GM20431 (cell line): ENCODE measurements around the gene FAF2.
"Not testable (repeated sequence)": the region's sequence is repeated elsewhere in the genome, so short reads cannot be mapped to it uniquely, and the experiment has no call there.

Experiments used
- in situ Hi-C: fragments of 300-500 bp; cut with MseI, MboI; formaldehyde crosslinking; loops from one replicate; pipeline ENCODE4 v1.15.0; 2020; ENCODE audit warnings: low sequenced_read_pairs; ENCODE audit not compliant: unreplicated experiment

The FAF2 gene, protein sequence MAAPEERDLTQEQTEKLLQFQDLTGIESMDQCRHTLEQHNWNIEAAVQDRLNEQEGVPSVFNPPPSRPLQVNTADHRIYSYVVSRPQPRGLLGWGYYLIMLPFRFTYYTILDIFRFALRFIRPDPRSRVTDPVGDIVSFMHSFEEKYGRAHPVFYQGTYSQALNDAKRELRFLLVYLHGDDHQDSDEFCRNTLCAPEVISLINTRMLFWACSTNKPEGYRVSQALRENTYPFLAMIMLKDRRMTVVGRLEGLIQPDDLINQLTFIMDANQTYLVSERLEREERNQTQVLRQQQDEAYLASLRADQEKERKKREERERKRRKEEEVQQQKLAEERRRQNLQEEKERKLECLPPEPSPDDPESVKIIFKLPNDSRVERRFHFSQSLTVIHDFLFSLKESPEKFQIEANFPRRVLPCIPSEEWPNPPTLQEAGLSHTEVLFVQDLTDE

DNA sequence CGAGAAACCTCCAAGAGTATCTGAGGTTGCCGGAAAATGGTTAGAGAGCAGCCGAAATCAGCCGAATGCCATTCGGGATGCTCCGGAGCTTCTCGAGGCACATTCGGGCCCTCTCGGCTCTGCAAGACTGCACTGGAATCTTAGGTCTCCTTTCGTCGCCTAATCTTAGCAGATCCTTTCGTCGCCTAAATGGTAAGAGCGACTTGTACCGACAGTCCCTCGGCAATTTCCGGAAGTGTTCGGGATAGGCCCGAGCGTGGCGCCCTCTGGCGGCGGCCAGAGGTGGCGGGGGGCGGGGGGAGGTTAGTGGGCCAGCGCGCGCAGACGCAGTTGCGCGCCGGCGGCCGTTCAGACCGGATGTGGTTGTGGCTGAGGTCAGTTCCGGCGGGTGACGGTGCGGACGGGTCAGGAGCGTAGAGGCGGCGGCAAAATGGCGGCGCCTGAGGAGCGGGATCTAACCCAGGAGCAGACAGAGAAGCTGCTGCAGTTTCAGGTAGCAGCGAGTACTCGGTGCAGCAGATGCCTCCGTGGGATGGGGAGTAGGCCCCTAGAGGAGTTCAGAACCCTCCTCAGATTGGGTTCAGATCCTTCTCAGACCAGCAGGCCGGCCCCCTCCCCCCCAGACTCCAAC, at the start of gene FAF2:
FAF2 (plus strand) TSS at position 408 of the 631 bp plus-strand sequence; CDS start at position 431, 23 bp downstream.
- in situ Hi-C loops = no loop called here

DNA sequence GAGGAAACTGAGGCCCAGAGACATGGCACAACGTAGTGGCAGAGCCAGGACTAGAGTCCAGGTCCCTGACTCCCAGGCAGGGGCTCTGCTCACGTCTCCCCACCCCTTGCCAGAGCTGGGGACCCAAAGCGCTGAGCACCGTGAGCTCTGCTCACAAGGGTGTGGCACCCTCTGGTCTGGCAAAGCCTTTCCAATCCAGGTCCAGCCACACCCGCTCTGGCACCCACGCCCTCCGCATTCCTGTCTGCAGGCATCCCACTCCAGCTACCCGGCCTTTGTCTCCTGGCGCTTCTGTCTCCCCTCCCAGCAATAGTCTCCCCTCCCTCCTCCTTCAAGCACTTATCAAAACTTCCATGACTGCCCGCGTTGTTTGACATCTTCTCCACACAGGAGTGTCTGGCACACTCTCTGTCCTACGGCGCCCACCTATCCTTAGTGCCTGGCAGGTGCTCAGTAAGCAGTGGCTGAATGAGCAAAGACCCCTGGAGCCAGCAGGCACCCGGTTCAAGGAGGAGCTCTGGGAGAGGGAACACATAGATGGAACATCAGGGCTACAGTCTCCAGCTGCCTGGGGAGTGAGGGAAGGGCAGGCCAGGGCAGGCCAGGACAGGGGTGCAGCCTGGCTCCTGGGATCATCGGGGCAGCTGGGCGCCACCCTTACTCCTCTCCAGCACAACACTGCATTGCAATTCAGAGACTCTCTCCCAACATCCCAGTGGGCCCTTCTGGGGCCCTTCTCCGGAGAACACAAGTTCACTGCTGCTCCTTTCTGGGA, 47.6 kb upstream of the FAF2 start:
- in situ Hi-C loops = no loop called here

DNA sequence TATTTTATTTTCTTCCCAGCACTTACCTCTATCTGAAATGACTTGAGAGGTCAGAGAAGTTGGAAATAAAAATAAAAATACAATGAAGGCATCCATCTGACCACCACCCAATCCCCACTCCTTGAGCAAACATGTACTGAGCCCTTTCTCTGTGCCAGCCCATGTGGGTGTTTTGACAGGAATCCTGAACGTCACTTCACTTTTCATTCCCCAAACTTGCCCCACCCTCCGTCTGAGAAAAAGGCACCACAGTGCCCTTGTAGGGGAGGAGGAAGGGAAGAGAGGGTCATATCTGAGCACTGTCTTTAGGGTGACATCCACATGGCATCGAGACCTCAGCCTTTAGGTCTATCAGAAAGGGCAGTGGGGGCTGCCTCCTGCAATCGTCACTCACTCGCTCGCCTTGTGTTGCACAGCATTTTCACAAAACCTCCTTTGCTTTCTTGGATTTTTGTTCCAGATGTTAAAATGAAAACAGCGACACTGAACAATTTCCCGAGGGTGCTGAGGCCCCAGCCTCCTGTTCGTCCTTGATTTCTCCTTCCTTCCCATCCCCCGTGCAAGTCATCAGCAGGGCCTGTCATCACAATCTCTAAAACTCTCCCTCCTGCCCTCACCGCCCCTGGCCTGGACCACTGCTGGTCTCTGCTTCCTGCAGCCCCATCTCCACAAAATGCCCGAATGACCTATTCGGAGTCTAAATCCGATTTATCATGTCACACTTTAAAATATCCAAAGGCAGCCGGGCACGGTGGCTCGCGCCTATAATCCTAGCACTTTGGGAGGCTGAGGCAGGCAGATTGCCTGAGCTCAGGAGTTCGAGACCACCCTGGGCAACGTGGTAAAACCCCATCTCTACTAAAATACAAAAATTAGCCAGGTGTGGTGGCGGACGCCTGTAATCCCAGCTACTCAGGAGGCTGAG, 46.6 kb upstream of the FAF2 start:
- in situ Hi-C loops = no loop called here

DNA sequence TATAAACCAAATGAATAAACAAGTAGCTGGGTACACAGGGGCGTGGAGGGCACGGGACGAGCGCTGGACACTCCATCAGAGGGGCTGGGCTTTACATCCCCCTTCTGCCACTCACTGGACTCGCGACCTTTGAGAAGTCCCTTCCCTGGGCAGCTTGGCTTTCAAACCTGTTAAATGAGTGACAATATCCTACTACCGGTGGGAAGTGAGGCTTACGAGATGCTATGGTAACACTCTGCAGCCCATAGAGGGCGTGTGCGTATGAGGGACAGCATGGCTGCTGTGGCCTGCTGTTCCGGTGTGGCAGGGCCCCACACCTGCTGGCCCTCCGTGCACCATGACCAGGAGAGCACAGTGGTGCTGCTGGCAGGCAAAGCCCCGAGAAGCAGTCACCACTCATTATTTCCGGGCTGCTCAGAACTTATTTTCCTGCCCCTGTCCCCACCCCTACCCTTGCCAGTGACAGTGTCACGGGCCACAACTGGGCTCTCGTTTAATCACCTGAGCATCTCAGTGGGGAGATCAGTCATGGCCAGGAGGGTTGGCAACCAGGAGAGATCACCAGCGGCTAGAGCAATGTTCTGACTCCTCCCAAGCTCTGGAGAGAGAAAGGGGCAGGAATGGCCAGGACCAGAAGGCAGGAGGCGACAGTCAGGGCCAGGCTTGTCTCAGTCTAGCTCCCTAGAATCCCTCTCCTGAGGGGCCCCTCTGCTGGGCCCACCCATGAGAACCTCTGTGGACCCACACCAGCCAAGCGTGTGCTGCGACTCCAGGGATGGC, 42.3 kb upstream of the FAF2 start:
- in situ Hi-C loops = no loop called here

DNA sequence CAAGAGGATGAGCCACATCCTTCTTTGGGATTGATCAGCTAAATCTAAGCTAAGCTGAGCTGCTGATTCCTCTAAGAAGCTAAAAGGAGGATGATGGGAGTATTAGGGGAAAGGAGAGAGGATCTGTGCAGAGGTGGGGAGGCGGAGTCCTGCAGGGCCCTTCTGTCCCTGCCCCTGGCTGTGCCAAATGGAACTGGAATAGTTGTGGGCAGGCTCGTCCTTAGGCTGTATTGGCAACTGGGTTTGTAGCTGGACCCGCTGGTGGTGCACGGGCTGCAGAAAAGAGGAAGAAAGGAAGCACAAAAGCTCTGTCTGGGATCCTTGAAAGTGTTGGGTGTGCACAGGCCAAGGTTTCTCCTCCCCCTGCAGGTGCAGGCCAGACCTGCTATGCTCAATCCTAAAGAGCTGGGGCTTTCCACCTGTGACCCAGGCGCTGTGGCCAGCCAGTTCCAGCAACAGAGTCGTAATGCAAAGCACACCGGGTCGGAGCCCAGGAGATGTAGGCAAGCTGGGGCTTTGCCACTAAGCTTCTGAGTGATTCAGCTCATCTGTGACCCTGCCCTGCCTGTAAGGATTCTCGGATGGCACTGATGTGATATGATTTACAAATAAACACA, 41.6 kb upstream of the FAF2 start:
- in situ Hi-C loops = no loop called here

DNA sequence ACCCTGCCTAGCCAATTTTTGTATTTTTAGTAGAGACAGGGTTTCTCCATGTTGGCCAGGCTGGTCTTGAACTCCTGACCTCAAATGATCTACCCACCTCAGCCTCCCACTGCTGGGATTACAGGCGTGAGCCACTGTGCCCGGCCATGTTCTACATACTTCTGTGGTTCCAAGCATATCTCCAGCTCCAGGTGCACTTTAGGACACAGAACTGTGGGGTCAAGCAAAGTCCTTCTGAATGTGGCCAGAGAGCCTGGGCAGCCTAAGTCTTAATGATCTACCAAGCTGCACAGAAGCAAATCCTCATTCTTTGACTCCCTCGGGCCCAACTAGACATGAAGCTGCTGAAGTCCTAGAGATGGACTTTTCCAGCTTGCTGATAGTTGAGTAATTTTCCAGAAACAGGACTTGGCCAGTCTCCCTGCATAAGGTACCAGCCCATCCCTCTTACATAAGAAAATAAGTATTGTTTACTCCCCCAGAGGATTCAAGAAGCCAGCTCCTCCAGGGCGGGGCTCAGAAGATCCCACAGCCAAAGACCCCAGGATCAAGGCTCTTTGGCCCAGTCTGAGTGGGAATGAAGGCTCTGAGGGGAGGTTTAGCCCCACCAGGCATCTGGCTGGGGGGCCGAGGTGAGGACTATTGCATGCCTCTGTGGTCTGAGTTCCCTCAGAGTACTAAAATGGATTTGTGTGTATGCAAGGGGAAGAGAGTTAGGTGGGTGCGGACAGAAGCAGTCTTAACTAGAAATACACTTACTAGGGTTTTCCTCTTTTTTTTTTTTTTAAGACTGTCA, 40.5 kb upstream of the FAF2 start:
- in situ Hi-C loops = no loop called here

DNA sequence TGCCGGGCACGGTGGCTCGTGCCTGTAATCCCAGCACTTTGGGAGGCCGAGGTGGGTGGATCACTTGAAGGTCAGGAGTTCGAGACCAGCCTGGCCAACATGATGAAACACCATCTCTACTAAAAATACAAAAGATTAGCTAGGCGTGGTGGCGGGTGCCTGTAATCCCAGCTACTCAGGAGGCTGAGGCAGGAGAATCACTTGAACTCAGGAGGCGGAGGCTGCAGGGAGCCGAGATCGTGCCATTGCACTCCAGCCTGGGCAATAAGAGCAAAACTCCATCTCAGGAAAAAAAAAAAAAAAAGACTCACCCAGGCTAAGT, 40.0 kb upstream of the FAF2 start:
- in situ Hi-C loops = not testable (repeated sequence)

DNA sequence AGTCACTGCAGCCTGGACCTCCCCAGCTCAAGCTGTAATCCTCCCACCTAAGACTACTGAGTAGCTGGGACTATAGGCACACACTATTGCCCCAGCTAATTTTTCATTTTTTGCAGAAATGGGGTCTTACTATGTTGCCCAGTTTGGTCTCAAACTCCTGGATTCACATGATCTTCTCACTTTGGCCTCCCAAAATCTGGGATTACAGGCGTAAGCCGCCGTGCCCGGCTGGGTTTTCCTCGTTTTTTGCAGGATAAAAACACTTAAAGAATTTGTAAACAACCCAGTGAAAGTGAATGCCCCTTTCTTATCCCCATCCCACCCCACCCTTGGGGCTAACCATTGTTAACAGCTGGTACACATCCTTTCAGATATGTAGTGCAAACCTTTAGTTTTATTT, 39.6 kb upstream of the FAF2 start:
- in situ Hi-C loops = no loop called here

DNA sequence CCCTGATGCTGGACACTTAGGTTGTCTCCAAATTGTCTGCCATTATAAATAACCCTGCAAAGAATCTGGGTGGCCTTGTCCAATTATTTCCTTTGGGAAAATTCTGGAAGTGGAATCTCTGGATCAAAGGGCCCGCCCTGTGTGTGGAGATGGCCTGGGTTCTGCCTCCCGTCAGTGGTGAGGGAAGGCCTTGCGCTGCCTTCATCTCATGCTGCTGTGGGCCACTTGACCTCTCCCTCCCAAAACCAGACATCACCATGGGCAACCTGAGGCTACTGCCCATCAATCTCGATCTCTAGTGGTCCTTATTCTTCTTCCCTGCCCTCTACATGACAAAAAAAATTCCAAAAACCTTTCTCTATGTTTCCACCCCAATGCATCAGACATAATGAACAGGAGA, 38.4 kb upstream of the FAF2 start:
- in situ Hi-C loops = no loop called here

DNA sequence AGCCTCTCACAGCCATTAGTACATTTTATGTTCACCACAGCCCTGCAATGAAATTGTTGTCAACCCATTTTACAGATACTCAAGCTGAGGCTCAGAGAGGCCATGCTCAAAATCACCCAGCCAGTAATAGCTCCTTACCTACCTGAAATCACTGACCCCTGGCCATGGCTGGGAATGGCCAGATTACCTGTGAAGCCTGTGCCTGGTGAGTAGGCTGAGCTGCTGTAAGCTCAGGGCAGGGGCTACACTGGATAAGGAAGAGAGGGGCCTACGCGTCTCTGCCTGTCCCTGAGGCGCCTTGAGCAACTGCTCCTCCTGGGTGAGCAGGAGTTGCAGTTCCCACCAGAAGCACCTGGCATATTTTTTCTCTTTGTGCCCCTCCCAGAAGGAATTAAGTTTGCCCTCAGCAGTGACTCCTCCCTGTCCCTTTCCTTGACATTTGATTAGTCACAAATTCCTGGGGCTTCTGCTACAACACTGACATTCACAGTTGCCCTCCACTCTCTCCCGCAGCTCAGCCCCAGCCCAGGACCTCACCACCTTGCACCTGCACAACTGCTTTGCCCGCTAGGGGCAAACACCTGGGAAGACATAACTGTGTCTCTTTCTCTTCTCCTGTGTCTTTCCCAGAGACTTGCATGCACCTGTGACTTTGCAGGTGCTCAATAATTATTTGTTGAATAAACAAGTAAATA, 37.6 kb upstream of the FAF2 start:
- in situ Hi-C loops = no loop called here

DNA sequence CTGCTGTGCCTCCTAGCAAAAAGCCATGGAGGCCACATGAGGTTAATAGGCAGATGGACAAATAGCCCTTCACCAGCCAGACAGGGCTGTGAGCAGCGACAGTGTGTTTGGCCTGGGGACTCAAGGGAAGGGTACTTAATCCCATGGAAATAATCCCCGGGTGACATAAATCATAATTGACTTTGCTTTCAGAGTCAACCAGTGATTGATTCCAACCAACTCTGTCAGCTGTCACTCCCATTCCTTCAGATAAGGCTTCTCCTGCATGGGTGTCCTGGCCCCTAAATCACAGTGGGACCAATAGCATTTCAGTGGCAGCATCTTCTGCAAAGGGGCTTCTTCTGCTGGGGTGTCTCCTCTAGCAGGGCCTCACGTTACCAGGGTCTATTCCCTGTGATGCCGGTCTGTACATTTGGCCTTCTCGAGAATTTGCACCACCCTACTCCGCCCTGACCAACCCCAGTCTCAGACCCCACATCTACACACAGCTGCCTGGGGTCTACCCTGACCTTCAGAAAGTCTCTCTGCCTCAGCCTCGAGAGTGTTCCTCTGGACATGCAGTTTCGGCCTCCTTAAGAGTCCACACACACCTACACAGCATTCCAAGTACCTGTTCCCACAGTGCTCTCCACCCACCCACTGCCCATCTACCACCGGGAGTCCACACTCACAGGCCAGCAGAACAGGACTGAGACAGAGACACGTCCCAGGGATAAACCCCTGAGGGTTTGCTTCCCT, 35.5 kb upstream of the FAF2 start:
- in situ Hi-C loops = no loop called here

DNA sequence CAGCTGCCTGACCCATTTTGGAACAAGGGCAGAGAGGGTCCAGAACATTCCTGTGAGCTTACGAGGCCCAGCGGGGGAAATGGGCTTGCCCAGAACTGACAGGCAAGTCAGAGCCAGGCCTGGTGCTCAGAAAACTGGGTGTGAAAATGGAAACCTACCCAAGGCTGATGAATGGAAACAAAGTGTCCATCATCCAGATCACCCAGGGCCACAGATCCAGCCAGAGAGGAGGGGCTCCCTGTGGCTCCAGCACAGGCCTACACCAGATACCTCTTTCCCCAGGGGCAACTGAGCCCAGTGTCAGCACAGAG, 35.0 kb upstream of the FAF2 start:
- in situ Hi-C loops = no loop called here

DNA sequence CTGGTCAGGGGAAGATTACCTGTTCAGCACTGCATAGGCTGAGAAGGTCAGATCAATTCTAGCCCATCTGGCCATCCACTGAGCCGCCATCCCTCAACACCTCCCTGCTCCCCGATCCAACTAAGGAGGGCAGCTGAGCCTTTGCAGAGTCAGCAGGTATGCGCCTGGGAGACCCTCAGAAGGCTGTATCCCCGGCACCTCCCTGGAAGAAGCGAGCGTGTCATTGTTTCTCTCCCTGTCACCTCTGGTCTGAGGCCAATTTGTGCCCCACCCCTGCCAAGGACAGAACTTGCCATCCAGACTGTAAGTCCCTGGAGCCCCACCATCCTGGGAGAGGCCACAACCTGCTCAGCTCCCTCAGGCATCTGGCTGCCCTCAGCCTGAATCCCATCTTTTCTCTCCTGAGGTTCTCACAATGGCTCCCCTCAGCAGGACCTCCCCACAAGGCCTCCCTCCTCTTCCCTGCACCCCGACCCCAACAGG, 34.4 kb upstream of the FAF2 start:
- in situ Hi-C loops = no loop called here

DNA sequence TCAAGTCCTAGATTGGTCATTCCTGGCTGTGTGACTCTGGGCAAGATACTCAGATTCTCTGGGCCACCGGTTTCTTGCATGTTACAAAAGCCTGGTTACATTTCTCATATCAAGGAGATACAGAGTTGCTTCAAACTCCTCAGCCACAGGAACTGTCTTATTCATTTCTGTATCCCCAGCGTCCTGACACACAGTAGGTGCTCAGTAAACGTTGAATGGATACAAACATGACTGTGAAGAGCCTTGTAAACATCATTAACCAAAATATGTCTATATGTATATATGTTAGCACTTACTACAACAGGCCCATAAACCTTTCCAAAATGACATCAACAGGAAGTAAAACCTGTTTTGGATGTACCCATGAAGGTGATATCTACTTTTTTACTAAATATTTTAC, 33.5 kb upstream of the FAF2 start:
- in situ Hi-C loops = no loop called here

DNA sequence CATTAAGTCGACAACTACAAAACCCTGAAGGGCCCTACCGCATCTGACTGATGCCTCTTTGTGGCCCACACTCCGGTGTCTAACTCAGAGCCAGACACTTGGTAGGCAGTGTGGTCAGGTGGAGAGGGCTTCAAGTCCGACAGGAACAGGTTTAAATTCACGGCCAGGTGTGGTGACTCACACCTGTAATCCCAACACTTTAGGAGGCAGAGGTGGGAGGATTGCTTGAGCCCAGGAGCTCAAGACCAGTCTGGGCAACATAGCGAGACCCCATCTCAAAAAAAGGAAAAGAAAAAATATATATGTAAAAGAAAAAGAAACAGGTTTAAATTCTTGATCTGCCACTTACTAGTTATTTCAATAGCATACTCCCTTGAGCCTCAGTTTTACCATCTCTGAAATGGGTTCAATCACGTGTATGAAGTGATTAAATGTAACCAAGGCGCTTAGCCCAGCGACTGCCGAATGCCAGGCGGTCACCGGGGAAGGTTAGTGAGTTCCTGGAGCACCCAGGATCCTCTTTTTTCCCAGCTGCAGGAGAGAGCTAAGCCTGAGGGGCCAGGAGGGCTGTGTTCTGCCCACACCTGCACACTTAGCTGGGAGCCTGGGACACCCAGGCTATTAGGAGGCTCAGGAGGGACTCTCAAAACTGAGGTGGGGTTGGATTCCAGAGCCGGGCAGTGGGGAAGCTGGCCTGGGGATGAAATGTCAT, 32.8 kb upstream of the FAF2 start:
- in situ Hi-C loops = no loop called here
